ENCODE data around the gene NDUFB11. TPM values are rescaled to one million over a fixed set of nuclear protein-coding genes. Genes with fewer than 3 reads are reported as not detected.
A peak's percentile ranks its signal among the peaks of the same experiment; 100 is the strongest.
"Not testable (repeated sequence)": the region's sequence is repeated elsewhere in the genome, so short reads cannot be mapped to it uniquely, and the experiment has no call there.

The NDUFB11 gene
- total RNA-seq, 1 donor from 2014 or later: 63.8 TPM

GRCh38 chrX:47129899-47130358 lies 14.6 kb downstream of the NDUFB11 start:
- intact Hi-C loops (cut with DNase I): no loop called here
- Histone ChIP-seq H3K9me3 (no peaks in the 10 kb centered on the region), H3K36me3 (no peaks in the 10 kb centered on the region), H3K4me1 (peaks cover 7% of the 10 kb centered on the region), H3K4me3 (peak overlapping the region; percentile 47 to 53), H3K27ac (peak overlapping the region; percentile 75), H3K27me3 (no peaks in the 10 kb centered on the region)
- no peak for DNase-seq (ENCODE audit: extremely low spot score in 2 of 2)
- TF ChIP-seq POLR2AphosphoS5 (IDR thresholded peaks at IDR 0.05; ENCODE audit: insufficient read depth in 1 of 2, low read depth in 1 of 2): no peak
- TF ChIP-seq, protein P1, sequence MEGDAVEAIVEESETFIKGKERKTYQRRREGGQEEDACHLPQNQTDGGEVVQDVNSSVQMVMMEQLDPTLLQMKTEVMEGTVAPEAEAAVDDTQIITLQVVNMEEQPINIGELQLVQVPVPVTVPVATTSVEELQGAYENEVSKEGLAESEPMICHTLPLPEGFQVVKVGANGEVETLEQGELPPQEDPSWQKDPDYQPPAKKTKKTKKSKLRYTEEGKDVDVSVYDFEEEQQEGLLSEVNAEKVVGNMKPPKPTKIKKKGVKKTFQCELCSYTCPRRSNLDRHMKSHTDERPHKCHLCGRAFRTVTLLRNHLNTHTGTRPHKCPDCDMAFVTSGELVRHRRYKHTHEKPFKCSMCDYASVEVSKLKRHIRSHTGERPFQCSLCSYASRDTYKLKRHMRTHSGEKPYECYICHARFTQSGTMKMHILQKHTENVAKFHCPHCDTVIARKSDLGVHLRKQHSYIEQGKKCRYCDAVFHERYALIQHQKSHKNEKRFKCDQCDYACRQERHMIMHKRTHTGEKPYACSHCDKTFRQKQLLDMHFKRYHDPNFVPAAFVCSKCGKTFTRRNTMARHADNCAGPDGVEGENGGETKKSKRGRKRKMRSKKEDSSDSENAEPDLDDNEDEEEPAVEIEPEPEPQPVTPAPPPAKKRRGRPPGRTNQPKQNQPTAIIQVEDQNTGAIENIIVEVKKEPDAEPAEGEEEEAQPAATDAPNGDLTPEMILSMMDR (IDR thresholded peaks at IDR 0.05): no peak
- TF ChIP-seq POLR2A (IDR thresholded peaks at IDR 0.05): no peak

- Histone ChIP-seq H3K9me3 (no peaks in the 10 kb centered on the region), H3K4me1 (peaks cover 7% of the 10 kb centered on the region), H3K27me3 (no peaks in the 10 kb centered on the region), H3K36me3 (no peaks in the 10 kb centered on the region), H3K4me3 (peak overlapping the region; percentile 47 to 53), H3K27ac (peak overlapping the region; percentile 75)
- TF ChIP-seq POLR2A (IDR thresholded peaks at IDR 0.05) (no peak), POLR2AphosphoS5 (IDR thresholded peaks at IDR 0.05; ENCODE audit: insufficient read depth in 1 of 2, low read depth in 1 of 2) (peak; percentile 13 to 78)
- TF ChIP-seq, protein P1 (IDR thresholded peaks at IDR 0.05): no peak
- DNase-seq (ENCODE audit: extremely low spot score in 2 of 2): peak in 1 of 2 donors; percentile 97
- intact Hi-C loops (cut with DNase I): no loop called here
Measured at GRCh38 chrX:47129157-47129898, 15.2 kb downstream of the NDUFB11 start.

DNA sequence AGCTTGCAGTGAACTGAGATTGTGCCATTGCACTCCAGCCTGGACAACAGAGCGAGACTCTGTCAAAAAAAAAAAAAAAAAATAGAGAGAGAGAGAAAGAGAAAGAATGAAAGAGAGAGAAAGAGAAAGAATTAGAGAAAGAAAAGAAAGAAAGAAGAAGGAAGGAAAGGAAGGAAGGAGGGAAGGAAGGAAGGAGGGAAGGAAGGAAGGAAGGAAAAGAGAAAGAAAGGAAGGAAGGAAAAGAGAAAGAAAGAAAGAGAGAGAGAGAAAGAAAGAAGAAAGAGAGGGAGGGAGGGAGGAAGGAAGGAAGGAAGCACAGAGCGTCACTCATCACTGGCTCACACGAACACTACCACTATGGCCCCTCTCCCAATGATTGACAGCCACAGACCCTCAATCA lies 20.0 kb downstream of the NDUFB11 start:
- H3K27me3 ChIP-seq; H3K4me1 ChIP-seq; DNase-seq (ENCODE audit: extremely low spot score in 2 of 2); H3K36me3 ChIP-seq; intact Hi-C loops (cut with DNase I); H3K4me3 ChIP-seq; H3K27ac ChIP-seq; H3K9me3 ChIP-seq: not testable (repeated sequence)

DNA sequence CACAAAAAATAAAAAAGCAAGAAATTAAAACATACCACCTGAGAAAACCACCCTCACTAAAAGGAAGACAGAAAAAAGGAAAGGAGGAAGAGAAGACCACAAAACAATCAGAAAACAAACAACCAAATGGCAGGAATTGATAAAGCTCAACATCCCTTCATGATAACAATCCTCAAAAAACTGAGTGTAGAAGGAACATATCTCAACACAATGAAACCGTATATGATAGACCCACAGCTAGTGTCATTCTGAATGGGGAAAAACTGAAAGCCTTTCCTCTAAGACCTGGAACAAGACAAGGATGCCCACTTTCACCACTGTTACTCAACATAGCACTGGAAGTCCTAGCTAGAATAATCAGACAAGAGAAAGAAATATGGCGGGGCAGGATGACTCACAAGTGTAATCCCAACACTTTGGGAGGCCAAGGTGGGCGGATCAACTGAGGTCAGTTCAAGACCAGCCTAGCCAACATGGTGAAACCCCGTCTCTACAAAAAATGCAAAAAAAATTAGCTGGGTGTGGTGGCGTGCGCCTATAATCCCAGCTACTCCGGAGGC lies 27.9 kb downstream of the NDUFB11 start:
- intact Hi-C loops (cut with DNase I); H3K4me1 ChIP-seq; DNase-seq (ENCODE audit: extremely low spot score in 2 of 2); H3K4me3 ChIP-seq; H3K27me3 ChIP-seq; H3K27ac ChIP-seq; H3K9me3 ChIP-seq; H3K36me3 ChIP-seq: not testable (repeated sequence)

DNA sequence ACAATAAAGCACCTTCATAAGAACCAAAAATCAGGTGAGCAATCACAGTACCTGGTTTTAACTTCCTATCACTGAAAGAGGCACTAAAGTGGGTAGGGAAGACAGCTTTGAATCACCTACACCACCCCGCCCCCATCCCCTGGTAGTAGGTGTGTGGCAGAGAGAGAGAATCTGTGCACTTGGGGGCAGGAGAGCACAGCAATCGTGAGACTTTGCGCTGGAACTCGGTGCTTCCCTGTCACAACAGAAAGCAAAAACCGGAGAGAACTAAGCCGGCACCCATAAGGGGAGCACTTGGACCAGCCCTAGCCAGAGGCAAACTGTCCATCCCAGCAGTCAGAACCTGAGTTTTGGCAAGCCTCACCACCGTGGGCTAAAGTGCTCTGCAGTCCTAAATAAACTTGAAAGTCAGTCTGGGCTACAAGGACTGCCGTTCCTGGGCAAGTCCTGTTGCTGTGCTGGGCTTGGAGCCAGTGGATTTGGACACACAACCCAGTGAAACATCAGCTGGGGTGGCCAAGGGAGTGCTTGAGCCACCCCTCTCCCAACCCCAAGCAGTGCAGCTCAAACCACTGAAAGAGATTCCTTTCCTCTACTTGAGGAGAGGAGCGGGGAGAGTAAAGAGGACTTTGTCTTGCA lies 32.1 kb downstream of the NDUFB11 start:
- H3K36me3 ChIP-seq: no peaks in the 10 kb centered on the region
- no peak overlapping the region for H3K4me3 ChIP-seq
- no peak for DNase-seq (ENCODE audit: extremely low spot score in 2 of 2)
- H3K4me1 ChIP-seq: no peaks in the 10 kb centered on the region
- TF ChIP-seq POLR2A (IDR thresholded peaks at IDR 0.05) (no peak), POLR2AphosphoS5 (IDR thresholded peaks at IDR 0.05; ENCODE audit: insufficient read depth in 1 of 2, low read depth in 1 of 2) (no peak)
- no peaks in the 10 kb centered on the region for H3K27me3 ChIP-seq
- H3K9me3 ChIP-seq: no peaks in the 10 kb centered on the region
- H3K27ac ChIP-seq: no peak overlapping the region
- intact Hi-C loops (cut with DNase I): no loop called here

- H3K9me3 ChIP-seq; H3K27me3 ChIP-seq; H3K4me1 ChIP-seq; H3K27ac ChIP-seq; H3K4me3 ChIP-seq; intact Hi-C loops (cut with DNase I); DNase-seq (ENCODE audit: extremely low spot score in 2 of 2); H3K36me3 ChIP-seq: not testable (repeated sequence)
Measured at GRCh38 chrX:47110936-47111615, 33.4 kb downstream of the NDUFB11 start.

Data from vagina (tissue), 2 donors.